ENCODE results near the gene EPSTI1.

The EPSTI1 gene

GRCh38 chr13:42836930-42837690 lies 154.9 kb downstream of the EPSTI1 start:
- DNase-seq, result no peak
